Epithelial cell of prostate (primary cell): ENCODE measurements around the gene FMNL1.

Experiments used
- DNase-seq: peaks from one replicate; pipeline ENCODE4 v3.0.0-alpha.2; 2011; ENCODE audit warnings: low read depth, low spot score
- H3K27ac ChIP-seq: fragments of 450-650 bp; 2 replicates; pipeline ENCODE4 v1.5.1; 2017; ENCODE audit warnings: mild to moderate bottlenecking

Gene FMNL1

GRCh38 chr17:45232514-45233422, 11.1 kb downstream of the FMNL1 start:
- H3K27ac ChIP-seq: no peak overlapping the region
- DNase-seq: no peak

- no peak overlapping the region for H3K27ac ChIP-seq
- DNase-seq: no peak
Observed at GRCh38 chr17:45233423-45233924, 11.8 kb downstream of the FMNL1 start.

- no peak for DNase-seq
- H3K27ac ChIP-seq: no peak overlapping the region
Observed at GRCh38 chr17:45234641-45235415, 13.1 kb downstream of the FMNL1 start.

- H3K27ac ChIP-seq: no peak overlapping the region
- DNase-seq: no peak
Observed at GRCh38 chr17:45235416-45236281, 14.0 kb downstream of the FMNL1 start.

GRCh38 chr17:45236282-45236606, 14.6 kb downstream of the FMNL1 start:
- no peak overlapping the region for H3K27ac ChIP-seq
- DNase-seq: no peak

GRCh38 chr17:45237686-45238085, 16.0 kb downstream of the FMNL1 start:
- no peak for DNase-seq
- H3K27ac ChIP-seq: no peak overlapping the region

GRCh38 chr17:45238155-45238774, 16.6 kb downstream of the FMNL1 start:
- H3K27ac ChIP-seq: no peak overlapping the region
- no peak for DNase-seq

GRCh38 chr17:45240905-45241327, 19.2 kb downstream of the FMNL1 start:
- H3K27ac ChIP-seq: no peak overlapping the region
- DNase-seq: no peak

GRCh38 chr17:45241328-45242028, 19.8 kb downstream of the FMNL1 start:
- no peak for DNase-seq
- H3K27ac ChIP-seq: no peak overlapping the region

GRCh38 chr17:45242029-45242414, 20.3 kb downstream of the FMNL1 start:
- DNase-seq: no peak
- no peak overlapping the region for H3K27ac ChIP-seq

- no peak for DNase-seq
- no peak overlapping the region for H3K27ac ChIP-seq
Observed at GRCh38 chr17:45243750-45244149, 22.1 kb downstream of the FMNL1 start.

GRCh38 chr17:45244725-45245656, 23.3 kb downstream of the FMNL1 start:
- no peak overlapping the region for H3K27ac ChIP-seq
- DNase-seq: no peak

GRCh38 chr17:45246338-45246737, 24.7 kb downstream of the FMNL1 start:
- H3K27ac ChIP-seq: no peak overlapping the region
- no peak for DNase-seq

GRCh38 chr17:45246861-45247428, 25.3 kb downstream of the FMNL1 start:
- no peak for DNase-seq
- peak overlapping the region; percentile 75 for H3K27ac ChIP-seq

- peak; percentile 53 for DNase-seq
- H3K27ac ChIP-seq: peak overlapping the region; percentile 75
Observed at GRCh38 chr17:45247429-45248131, 25.9 kb downstream of the FMNL1 start.

GRCh38 chr17:45248132-45248957, 26.7 kb downstream of the FMNL1 start:
- H3K27ac ChIP-seq: peak overlapping the region; percentile 75
- DNase-seq: peak; percentile 31
